IPS DF 4.7 (cell line): ENCODE results near the gene RTN3.
"Not testable (repeated sequence)": the region's sequence is repeated elsewhere in the genome, so short reads cannot be mapped to it uniquely, and the experiment has no call there.

ENCODE experiments used
- DNase-seq: peaks from one replicate; pipeline ENCODE4 v3.0.0-alpha.2; 2013; ENCODE audit warnings: low spot score; ENCODE audit errors: extremely low read depth

The RTN3 gene

DNA sequence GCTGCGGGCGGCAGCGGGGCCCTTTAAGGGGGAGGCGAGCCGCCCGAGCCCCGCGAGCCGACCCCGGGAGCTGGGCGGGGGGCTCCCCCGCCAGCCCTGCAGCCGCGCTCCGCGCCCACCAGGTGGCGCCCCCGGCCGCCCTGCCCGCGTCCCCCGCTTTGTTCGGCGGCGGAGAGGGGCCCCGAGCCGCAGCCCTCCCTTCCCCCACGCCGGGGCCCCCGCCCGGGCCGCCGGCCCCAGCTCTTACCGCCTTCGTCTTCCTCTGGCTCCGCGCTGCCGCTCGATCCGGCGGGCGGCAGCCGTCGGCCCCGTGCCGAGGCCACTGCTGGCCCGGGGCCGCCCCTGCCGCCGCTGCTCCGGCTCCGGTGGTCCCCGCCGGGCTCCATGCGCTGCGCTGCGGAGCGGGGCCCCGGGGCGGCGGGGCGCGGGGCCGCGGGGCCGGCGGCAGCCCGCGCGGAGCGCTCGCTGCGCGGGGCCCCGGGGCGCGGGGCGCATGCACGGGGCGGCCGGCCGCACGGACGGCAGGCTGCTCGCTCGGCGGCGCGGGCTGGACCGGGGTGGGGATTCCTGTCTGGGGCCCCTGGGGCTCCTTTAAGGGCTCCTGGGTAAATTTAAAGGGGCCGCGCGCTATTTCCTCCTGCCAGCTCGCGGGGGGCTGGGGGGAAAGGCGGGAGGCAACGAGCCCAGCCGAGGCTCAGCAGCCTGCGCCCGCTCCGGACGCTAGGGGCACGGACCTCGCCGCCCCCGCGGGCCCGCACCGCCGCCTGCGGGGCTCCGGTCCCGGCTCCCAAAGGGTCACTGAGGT lies 87.1 kb downstream of the RTN3 start, which contains the start of gene ZFTA:
Gene ZFTA, minus strand, starts transcription at position 539 of the 805 bp plus-strand sequence. Its CDS starts 153 bp downstream, at position 386.
- no peak for DNase-seq

DNA sequence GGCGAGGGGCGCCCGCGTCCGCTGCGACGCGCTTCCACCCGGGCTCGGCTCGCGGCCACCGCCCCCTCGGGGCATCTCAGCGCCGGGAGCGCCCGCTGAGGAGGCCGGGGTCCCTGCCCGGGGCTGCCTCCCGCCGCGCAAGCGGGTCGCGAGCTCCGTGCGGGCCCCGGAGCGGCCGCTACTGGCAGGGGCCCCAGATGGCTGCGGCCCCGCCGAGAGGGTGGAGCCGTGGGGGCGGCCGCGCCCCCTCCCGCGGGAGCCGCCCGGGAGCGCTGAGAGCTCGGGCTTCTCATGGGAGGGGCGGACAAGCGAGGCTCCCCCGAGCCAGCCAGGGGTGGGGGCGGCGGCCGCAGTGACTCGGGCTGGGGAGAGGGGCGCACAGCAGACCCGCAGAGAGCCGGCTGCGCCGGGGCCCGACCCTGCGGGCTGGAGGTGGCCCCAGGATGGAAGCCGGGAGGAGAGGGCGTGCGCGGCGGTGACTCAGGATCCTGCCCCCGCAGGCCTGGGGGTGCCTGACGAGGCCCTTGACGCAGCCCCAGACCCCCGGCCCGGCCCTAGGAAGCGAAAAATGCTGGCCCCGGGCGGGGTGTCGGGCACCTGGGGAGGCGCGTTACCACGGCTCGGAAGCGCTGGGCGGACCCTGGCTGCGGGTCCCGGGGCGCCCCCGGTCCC lies 87.9 kb downstream of the RTN3 start:
- DNase-seq: no peak

DNA sequence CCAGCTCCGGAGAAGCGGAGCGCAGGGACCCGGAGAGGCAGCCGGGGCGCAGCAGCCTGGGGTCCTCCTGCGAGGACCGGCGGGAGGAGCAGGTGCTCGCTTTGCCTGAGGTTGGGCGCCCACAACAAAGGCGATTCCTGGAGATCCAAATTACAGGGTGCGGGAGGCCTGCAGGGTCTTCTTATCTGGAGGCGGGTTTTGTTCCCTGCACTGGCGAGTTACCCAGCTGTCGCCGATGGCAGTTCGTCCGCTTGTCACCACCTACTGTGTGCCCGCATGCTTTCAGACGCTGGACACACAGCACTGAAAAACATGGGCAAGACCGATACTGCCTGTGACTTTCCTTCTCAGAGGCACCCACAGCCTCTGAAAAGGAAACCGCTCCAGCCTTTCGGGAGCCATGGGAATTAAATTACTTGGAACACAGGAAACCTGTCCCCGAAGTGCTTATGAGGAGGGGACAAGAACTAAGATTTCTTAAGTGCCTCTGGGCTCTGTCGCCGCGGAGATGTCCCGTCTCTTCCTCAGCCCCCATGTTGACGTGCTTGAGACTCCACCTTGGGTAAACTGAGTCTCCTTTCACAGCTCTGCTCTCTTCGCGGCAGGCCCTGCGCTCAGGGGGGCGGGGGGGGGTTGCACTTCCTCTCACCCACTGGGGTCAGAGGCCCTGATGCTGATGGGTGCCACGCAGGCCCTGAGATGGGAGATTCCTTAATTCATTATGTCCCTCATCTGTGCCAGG lies 88.6 kb downstream of the RTN3 start:
- DNase-seq: no peak

DNA sequence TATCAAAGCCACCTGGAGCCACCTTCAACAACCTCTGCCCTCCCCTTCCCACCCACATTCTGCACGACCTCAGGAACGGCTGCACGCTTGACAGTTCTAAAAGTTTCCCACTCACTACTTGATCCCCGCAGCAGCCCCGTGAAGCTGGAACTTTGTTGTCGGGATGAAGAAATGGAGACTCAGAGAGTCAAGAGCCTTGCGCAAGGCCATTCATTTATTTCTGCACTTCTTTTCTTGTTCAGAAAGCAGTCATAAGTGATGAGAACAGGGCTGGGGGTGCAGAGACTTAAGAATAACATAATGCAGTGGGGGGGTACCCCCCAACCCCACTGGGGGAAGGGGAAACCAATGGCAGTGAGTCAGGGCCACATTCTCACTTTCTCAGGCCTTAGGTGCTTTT lies 89.5 kb downstream of the RTN3 start:
- DNase-seq: no peak

DNA sequence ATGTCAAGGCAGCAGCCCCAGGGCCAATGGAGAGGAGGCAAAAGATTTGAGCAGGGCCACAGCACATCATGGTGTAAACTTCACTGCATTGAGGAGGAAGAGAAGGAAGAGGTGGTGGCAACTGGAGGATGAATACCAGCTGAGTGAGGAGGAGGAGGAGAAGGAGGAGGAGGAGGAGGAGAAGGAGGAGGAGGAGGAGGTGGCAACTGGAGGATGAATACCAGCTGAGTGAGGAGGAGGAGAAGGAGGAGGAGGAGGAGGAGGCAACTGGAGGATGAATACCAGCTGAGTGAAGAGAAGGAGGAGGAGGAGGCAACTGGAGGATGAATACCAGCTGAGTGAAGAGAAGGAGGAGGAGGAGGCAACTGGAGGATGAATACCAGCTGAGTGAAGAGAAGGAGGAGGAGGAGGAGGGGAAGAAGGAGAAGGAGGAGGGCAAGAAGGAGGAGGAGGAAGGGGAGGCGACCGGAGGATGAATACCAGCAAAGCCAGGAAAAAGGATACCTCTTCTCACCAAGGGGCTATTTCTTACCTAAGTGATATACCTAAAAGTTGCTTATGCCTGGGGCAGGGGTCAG lies 90.5 kb downstream of the RTN3 start:
- not testable (repeated sequence) for DNase-seq

DNA sequence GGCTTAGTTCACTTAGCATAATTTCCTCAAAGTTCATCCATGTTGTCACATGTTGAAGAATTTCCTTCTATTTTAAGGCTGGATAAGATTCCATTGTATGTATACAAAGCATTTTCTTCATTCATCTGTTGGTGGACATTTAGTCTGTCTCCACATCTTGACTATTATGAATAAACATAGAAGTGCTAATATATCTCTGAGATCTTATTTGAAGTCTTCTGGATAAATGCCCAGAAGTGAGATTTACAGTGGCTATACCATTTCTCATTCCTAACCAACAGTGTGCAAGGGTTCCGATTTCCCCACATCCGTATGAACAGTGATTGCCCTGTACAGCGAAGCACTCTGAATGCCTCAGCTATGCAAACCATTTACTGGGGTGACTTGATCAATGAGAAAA lies 93.9 kb downstream of the RTN3 start:
- no peak for DNase-seq

DNA sequence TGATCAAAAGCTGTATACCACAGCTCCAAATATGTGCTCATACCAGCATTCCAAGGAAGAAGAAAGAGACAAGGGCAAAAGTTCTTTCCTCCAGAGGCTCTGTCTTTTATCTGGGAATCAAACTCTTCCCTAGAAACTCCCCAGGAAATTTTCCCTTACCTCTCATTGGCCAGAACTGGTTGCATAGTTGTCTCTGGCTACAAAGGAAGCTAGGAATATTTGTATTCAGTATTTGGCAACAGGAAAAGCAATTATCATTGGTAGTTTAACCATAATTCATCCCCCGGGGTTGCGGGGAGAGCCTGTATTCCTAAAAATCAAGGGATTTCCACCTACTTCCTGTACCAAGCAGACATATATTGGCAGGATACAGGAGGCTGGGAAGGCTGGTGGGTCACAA lies 97.7 kb downstream of the RTN3 start:
- DNase-seq: no peak

DNA sequence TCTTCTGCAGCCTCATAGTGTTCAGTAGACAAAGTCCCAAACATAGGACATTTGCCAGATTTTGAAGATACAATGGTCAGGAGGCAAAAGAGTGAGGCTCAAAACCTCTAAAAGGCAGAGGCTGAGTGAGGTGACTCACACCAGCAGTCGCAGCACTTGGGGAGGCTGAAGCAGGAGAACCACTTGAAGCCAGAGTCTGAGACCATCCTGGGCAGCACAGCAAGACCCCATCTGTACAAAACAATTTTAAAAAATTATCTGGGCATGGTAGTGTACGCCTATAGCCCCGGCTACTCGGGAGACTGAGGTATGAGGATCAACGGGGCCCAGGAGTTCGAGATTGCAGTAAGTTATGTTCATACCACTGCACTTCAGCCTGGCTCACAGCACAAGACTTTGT lies 101.4 kb downstream of the RTN3 start:
- no peak for DNase-seq

DNA sequence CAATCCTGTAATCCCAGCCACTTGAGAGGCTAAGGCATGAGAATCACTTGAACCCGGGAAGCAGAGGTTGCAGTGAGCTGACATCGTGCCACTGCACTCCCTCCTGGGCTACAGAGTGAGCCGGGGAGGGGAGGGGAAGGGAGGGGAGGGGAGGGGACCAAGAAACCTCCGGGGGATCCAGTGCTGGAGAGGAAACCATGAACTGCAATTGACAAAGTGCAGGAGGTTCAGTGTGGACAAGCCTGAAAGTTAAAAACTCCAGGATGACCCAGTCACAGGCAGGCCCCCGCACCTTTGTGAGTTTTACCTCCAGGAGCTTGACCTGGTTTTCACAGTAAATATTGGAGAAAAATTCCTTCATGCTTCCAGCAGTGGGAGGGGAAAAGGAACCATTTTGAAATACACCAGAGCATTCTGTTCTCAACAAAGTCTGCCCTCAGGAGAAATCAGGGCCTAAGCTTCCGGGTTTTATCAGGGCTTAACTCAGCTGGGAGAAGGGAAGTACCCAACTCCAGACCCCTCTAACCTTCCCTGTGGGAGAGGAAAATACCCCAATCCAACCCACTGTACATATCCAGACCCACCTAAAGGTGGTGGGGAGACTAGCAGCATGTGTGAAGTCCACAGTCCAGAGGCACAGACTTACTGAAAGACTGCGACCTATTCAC lies 102.8 kb downstream of the RTN3 start:
- no peak for DNase-seq

DNA sequence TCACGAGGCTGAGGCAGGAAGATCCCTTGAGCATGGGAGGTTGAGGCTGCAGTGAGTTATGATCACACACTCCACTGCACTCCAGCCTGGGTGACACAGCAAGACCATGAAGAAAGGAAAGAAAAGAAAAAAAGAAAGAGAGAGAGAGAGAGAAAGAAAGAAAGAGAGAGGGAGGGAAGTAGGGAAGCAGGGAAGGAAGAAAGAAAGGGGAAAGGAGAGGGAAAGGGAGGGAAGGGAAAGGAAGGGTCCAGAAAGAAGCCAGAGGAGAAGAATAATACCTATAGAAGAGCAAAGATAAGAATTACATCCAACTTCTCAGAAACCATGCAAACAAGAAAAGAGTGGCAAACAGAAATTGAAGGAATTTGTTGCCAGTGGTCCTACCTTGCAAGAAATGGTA lies 104.5 kb downstream of the RTN3 start:
- DNase-seq: no peak

DNA sequence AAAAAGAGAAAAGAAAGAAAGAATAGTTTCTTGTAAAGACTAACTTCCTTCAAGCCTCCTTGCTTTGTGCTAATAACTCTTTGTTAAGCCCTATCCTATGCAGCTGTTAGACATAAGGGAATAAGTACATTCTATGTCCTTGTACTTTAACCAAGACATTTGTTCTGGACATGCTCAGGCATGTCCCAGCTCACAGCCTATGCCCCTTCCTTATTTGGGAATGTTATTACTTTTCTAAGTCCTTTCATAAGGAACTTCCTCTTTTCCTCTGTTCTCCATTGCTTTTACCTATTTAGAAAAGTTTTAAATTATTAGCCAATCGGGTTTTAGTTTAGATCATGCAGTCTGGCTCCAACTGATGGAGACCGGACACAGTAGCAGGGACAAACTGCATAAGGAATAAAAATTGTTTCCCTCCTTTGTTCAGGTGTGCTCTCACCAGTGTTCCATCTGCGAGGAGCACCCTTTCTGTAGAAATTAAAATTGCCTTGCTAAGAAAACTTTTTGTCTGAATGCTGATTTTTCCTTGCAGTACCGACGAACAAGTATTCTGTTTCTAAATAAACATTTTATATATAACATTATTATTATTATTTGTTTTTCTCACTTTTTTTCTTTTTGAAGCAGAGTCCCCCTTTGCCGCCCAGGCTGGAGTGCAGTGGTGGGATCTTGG lies 110.3 kb downstream of the RTN3 start:
- DNase-seq: no peak

DNA sequence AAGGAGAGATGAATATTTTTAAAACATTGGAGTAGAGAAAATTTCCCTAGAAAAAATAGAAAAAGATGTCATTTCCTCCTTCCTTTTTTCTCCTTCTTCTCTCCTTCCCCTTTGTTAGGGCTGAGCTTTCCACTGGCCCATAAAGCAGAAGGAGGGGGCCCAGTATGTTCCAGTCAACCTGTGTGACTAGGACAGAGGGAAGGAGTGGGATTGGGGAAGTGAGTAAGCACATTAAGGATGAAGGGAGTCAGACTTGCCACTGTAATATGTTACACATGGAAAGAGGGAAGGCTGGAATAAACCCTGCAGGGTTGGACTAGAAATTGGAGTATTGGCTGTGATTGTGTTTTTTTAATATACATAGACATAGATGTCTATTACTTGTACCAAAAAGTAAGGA lies 111.9 kb downstream of the RTN3 start:
- DNase-seq: no peak

DNA sequence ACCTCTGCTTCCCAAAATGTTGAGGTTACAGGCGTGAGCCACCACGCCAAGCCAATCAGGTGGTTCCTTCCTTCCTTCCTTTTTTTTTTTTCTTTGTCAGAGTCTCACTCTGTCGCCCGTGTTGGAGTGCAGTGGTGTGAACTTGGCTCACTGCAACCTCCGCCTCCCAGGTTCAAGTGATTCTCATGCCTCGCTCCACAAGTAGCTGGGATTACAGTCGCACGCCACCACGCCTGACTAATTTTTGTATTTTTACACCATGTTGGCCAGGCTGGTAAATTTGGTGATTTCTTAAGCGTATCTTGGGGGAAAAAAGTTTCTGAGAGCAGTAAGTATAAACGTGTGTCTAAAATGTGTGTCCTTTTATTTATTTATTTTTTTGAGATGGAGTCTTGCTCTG lies 113.8 kb downstream of the RTN3 start:
- DNase-seq: no peak

DNA sequence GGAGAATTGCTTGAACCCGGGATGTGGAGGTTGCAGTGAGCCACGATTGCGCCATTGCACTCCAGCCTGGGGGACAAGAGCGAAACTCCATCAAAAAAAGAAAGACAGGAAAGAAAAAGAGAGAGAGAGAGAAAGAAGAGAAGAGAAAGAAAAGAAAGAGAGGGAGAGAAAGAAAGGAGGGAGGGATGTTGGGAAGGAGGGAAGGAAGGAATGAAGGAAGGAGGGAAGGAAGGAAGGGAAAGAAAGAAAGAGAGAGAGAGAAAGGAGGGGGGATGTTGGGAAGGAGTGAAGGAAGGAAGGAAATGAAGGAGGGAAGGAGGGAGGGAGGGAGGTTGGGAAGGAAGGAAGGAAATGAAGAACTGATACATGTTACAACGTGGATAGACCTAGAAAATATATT lies 119.6 kb downstream of the RTN3 start:
- no peak for DNase-seq

DNA sequence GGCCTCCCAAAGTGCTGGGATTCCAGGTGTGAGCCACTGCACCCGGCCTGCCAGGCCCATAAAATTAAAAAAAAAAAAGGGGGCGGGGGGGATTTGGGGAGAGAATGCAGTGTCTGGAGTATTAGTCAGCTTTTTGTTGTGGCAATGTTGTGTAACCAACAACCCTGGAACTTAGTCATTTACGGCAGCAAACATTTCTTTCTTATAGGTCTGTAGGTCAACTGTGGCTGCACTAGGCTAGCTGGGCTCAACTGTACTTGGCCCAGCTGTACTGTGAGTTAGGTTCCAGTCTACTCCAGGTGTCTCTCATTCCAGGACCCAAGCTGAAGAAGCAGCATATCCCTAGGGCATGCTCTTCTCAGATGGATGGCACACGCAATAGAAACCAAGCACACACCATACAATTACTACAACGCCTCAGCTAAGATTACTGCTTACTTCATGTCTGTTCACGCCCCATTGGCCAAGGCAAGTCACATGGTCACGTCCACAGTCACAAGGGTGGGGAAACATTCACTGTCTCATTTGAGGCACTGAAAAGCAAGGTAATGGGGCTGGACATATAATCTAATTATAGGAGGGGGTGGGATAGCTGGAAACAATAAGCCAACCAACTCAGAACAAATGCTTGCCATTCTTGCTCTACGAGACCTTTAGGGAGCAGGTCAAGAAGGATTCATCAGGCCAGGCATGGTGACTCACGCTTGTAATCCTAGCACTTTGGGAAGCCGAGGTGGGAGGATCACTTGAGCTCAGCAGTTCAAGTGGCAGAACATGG lies 121.5 kb downstream of the RTN3 start:
- no peak for DNase-seq

DNA sequence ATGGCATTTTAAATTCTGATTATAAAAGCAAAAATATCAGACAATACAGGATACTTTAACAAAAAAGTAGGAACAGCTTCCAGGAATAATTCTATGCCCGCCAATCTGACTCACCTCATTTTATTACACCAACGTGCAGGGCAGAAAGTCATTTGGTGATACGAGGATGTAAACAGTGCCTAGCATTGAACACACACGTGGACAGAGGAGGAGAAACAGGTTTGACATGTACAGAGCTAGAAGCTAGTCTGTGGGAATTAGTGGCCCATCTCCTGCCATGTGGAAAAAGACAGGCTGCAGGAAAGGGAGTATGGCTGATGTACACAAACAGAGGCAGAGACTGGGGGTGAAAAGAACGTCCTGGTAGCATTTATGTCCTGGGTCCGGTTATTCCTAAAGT lies 123.0 kb downstream of the RTN3 start:
- no peak for DNase-seq

DNA sequence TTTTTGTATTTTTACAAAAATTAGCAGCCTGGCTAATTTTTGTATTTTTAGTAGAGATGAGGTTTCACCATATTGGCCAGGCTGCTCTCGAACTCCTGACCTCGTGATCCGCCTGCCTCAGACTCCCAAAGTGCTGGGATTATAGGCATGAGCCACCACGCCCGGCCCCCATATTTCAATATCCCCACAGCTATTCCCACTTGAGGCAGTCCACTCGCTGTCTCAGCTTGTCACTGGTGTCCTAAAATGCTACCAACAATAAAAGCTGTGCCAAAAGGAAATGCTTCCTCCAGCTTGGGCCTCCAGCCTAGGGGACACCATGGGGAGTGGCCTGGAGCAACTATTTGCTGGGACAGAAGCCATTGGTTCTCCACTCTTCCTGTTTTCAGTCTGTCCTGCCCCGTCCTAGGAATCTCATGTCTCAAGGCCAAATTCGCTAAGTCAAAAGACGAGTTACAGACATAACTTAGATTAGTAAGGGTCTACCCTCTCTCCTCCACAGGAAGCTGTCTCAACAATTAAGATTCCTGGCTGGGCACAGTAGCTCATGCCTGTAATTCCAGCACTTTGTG lies 124.6 kb downstream of the RTN3 start:
- no peak for DNase-seq
